ENCODE results near the gene NUDT9. TPM values are rescaled to one million over a fixed set of nuclear protein-coding genes. Genes with fewer than 3 reads are reported as not detected.
A peak's percentile ranks its signal among the peaks of the same experiment; 100 is the strongest.
"Not testable (repeated sequence)": the region's sequence is repeated elsewhere in the genome, so short reads cannot be mapped to it uniquely, and the experiment has no call there.

NUDT9 gene
- total RNA-seq, 1 donor from 2014 or later = 33.7 TPM

GRCh38 chr4:87416965-87417364 lies 5.4 kb upstream of the NUDT9 start:
- Histone ChIP-seq H3K27me3 (ENCODE audit: insufficient read depth, low read length) (no peaks in the 10 kb centered on the region), H3K4me2 (ENCODE audit: low read length) (no peak overlapping the region), H4K20me1 (ENCODE audit: insufficient read depth, low read length) (no peaks in the 10 kb centered on the region), H3K79me2 (ENCODE audit: insufficient read depth, low read length) (no peaks in the 10 kb centered on the region), H3K9me3 (ENCODE audit: insufficient read depth, low read depth, low read length) (no peaks in the 10 kb centered on the region), H3K4me1 (ENCODE audit: insufficient read depth, low read length) (peaks cover 3% of the 10 kb centered on the region), H2AFZ (ENCODE audit: low read depth, low read length) (no peak overlapping the region), H3K4me3 (ENCODE audit: insufficient read depth, low read depth, low read length) (no peak overlapping the region), H3K9ac (ENCODE audit: low read length) (no peak overlapping the region), H3K27ac (ENCODE audit: low read depth, low read length) (no peak overlapping the region), H3K36me3 (ENCODE audit: insufficient read depth, low read length) (no peaks in the 10 kb centered on the region)
- H3K9me3 Mint-ChIP-seq (ENCODE audit: unreplicated experiment) = peaks cover 7% of the 10 kb centered on the region
- FAIRE-seq (no peak), DNase-seq (ENCODE audit: low read depth) (no peak)
- TF ChIP-seq EZH2 (IDR thresholded peaks at IDR 0.05; ENCODE audit: insufficient read depth, low read length) (no peak), CTCF (IDR thresholded peaks at IDR 0.05; ENCODE audit: insufficient read depth, low read depth, low read length) (no peak)
- H3K4me3 Mint-ChIP-seq (ENCODE audit: unreplicated experiment) = no peak overlapping the region
- no peaks in the 10 kb centered on the region for H3K36me3 Mint-ChIP-seq (ENCODE audit: low read depth, unreplicated experiment)
- no peak overlapping the region for H3K27ac Mint-ChIP-seq (ENCODE audit: unreplicated experiment)
- H3K27me3 Mint-ChIP-seq (ENCODE audit: low read depth, unreplicated experiment) = no peaks in the 10 kb centered on the region
- peaks cover 10% of the 10 kb centered on the region for H3K4me1 Mint-ChIP-seq (ENCODE audit: low read depth, unreplicated experiment)

GRCh38 chr4:87418410-87418809 lies 4.0 kb upstream of the NUDT9 start:
- not testable (repeated sequence) for H3K4me2 ChIP-seq (ENCODE audit: low read length); DNase-seq (ENCODE audit: low read depth); H3K9me3 ChIP-seq (ENCODE audit: insufficient read depth, low read depth, low read length); H4K20me1 ChIP-seq (ENCODE audit: insufficient read depth, low read length); FAIRE-seq; H3K4me3 Mint-ChIP-seq (ENCODE audit: unreplicated experiment); H3K9me3 Mint-ChIP-seq (ENCODE audit: unreplicated experiment); H3K4me1 ChIP-seq (ENCODE audit: insufficient read depth, low read length); H3K27ac Mint-ChIP-seq (ENCODE audit: unreplicated experiment); H3K4me3 ChIP-seq (ENCODE audit: insufficient read depth, low read depth, low read length); H3K27me3 Mint-ChIP-seq (ENCODE audit: low read depth, unreplicated experiment); H3K9ac ChIP-seq (ENCODE audit: low read length); H3K27ac ChIP-seq (ENCODE audit: low read depth, low read length); H2AFZ ChIP-seq (ENCODE audit: low read depth, low read length); H3K27me3 ChIP-seq (ENCODE audit: insufficient read depth, low read length); H3K79me2 ChIP-seq (ENCODE audit: insufficient read depth, low read length); H3K36me3 Mint-ChIP-seq (ENCODE audit: low read depth, unreplicated experiment); H3K36me3 ChIP-seq (ENCODE audit: insufficient read depth, low read length)
- H3K4me1 Mint-ChIP-seq (ENCODE audit: low read depth, unreplicated experiment) = peaks cover 11% of the 10 kb centered on the region

GRCh38 chr4:87419578-87420249 lies 2.7 kb upstream of the NUDT9 start:
- peak overlapping the region; percentile 3 for H2AFZ ChIP-seq (ENCODE audit: low read depth, low read length)
- peaks cover 18% of the 10 kb centered on the region for H3K4me1 ChIP-seq (ENCODE audit: insufficient read depth, low read length)
- DNase-seq (ENCODE audit: low read depth) = peak; percentile 48
- FAIRE-seq = no peak
- H3K36me3 ChIP-seq (ENCODE audit: insufficient read depth, low read length) = no peaks in the 10 kb centered on the region
- Mint-ChIP-seq H3K4me1 (ENCODE audit: low read depth, unreplicated experiment) (peaks cover 21% of the 10 kb centered on the region), H3K4me3 (ENCODE audit: unreplicated experiment) (no peak overlapping the region), H3K9me3 (ENCODE audit: unreplicated experiment) (peaks cover 7% of the 10 kb centered on the region), H3K36me3 (ENCODE audit: low read depth, unreplicated experiment) (no peaks in the 10 kb centered on the region), H3K27ac (ENCODE audit: unreplicated experiment) (no peak overlapping the region), H3K27me3 (ENCODE audit: low read depth, unreplicated experiment) (no peaks in the 10 kb centered on the region)
- peaks cover 22% of the 10 kb centered on the region for H3K79me2 ChIP-seq (ENCODE audit: insufficient read depth, low read length)
- no peak overlapping the region for H3K9ac ChIP-seq (ENCODE audit: low read length)
- H3K4me2 ChIP-seq (ENCODE audit: low read length) = peak overlapping the region; percentile 5
- H3K27me3 ChIP-seq (ENCODE audit: insufficient read depth, low read length) = no peaks in the 10 kb centered on the region
- TF ChIP-seq EZH2 (IDR thresholded peaks at IDR 0.05; ENCODE audit: insufficient read depth, low read length) = no peak
- TF ChIP-seq CTCF (IDR thresholded peaks at IDR 0.05; ENCODE audit: insufficient read depth, low read depth, low read length) = no peak
- H3K9me3 ChIP-seq (ENCODE audit: insufficient read depth, low read depth, low read length) = no peaks in the 10 kb centered on the region
- H3K4me3 ChIP-seq (ENCODE audit: insufficient read depth, low read depth, low read length) = no peak overlapping the region
- H3K27ac ChIP-seq (ENCODE audit: low read depth, low read length) = no peak overlapping the region
- no peaks in the 10 kb centered on the region for H4K20me1 ChIP-seq (ENCODE audit: insufficient read depth, low read length)

Measured in astrocyte (in vitro differentiated cells and primary cell).